Immature natural killer cell (primary cell): ENCODE data around the gene SLCO2A1. TPM values are rescaled to one million over a fixed set of nuclear protein-coding genes. Genes with fewer than 3 reads are reported as not detected.
A peak's percentile ranks its signal among the peaks of the same experiment; 100 is the strongest.

ENCODE experiments used
- DNase-seq, 3 donors: peaks; one replicate each; pipeline ENCODE4 v3.0.0; 2022; ENCODE audit warnings: mixed read lengths in 1 of 3
- H3K27ac Mint-ChIP-seq, 6 donors: one replicate each; pipeline ENCODE4 v1.8.0; 2020; ENCODE audit warnings: mixed read lengths in 6 of 6, mild to moderate bottlenecking in 5 of 6, inconsistent platforms in 4 of 6, moderate library complexity in 3 of 6
- H3K27me3 Mint-ChIP-seq, 3 donors: one replicate each; pipeline ENCODE4 v1.8.0; 2020 to 2021; ENCODE audit warnings: low read depth in 3 of 3, mild to moderate bottlenecking in 3 of 3, mixed read lengths in 3 of 3, moderate library complexity in 3 of 3, inconsistent platforms in 1 of 3
- H3K36me3 Mint-ChIP-seq, 3 donors: one replicate each; pipeline ENCODE4 v1.8.0; 2020; ENCODE audit warnings: mixed read lengths in 3 of 3, inconsistent platforms in 2 of 3, mild to moderate bottlenecking in 2 of 3
- H3K4me1 Mint-ChIP-seq, 2 donors: one replicate each; pipeline ENCODE4 v1.8.0; 2020; ENCODE audit warnings: inconsistent platforms in 2 of 2, mild to moderate bottlenecking in 2 of 2, mixed read lengths in 2 of 2, moderate library complexity in 1 of 2
- H3K4me3 Mint-ChIP-seq, 5 donors: one replicate each; pipeline ENCODE4 v1.8.0; 2020; ENCODE audit warnings: mild to moderate bottlenecking in 5 of 5, mixed read lengths in 5 of 5, inconsistent platforms in 3 of 5, moderate library complexity in 3 of 5
- H3K9me3 Mint-ChIP-seq, 6 donors: one replicate each; pipeline ENCODE4 v1.8.0; 2020; ENCODE audit warnings: mild to moderate bottlenecking in 6 of 6, mixed read lengths in 6 of 6, inconsistent platforms in 4 of 6, moderate library complexity in 3 of 6
- polyA plus RNA-seq, 3 donors: library from polyadenylated mRNA; unstranded; fragments of 300-500 nt; fragmentation: Illumina TruSeq; gene quantifications; one replicate each; pipeline ENCODE4 v1.2.3, GENCODE V29; 2021

Gene SLCO2A1
- polyA plus RNA-seq, 3 donors from 2014 or later: not detected

- DNase-seq: no peak
- Mint-ChIP-seq H3K27me3 (peaks cover 3 to 10% (median 8%) of the 10 kb centered on the region in 3 donors), H3K4me3 (peak overlapping the region in 4 of 5 donors; percentile 16 to 64 (median 47)), H3K4me1 (peaks cover 0 to 5% of the 10 kb centered on the region in 2 donors), H3K9me3 (no peaks in the 10 kb centered on the region), H3K36me3 (no peaks in the 10 kb centered on the region), H3K27ac (no peak overlapping the region)
Observed at GRCh38 chr3:133896002-133896761, 133.5 kb downstream of the SLCO2A1 start.

- no peaks in the 10 kb centered on the region for H3K9me3 Mint-ChIP-seq
- peaks cover 3 to 8% (median 8%) of the 10 kb centered on the region in 3 donors for H3K27me3 Mint-ChIP-seq
- DNase-seq: no peak
- H3K36me3 Mint-ChIP-seq: no peaks in the 10 kb centered on the region
- no peak within 1 kb of the TSS for H3K27ac Mint-ChIP-seq
- peaks cover 0 to 5% of the 10 kb centered on the region in 2 donors for H3K4me1 Mint-ChIP-seq
- H3K4me3 Mint-ChIP-seq: peak within 1 kb of the TSS; percentile 16 to 64 (median 53)
Observed at GRCh38 chr3:133895208-133896001, 134.3 kb downstream of the SLCO2A1 start, which contains the start of gene RAB6B. TSS of gene RAB6B (minus strand) at chr3:133895882. CDS start at chr3:133895466, 416 bp downstream.

GRCh38 chr3:133894353-133895207, 135.1 kb downstream of the SLCO2A1 start:
- Mint-ChIP-seq H3K36me3 (no peaks in the 10 kb centered on the region), H3K4me1 (peaks cover 0 to 5% of the 10 kb centered on the region in 2 donors), H3K27me3 (peaks cover 3 to 8% (median 8%) of the 10 kb centered on the region in 3 donors), H3K27ac (no peak overlapping the region), H3K4me3 (no peak overlapping the region), H3K9me3 (no peaks in the 10 kb centered on the region)
- no peak for DNase-seq

GRCh38 chr3:133893683-133894352, 135.9 kb downstream of the SLCO2A1 start:
- Mint-ChIP-seq H3K27ac (no peak overlapping the region), H3K36me3 (no peaks in the 10 kb centered on the region), H3K4me1 (peaks cover 0 to 5% of the 10 kb centered on the region in 2 donors), H3K4me3 (peak overlapping the region in 1 of 5 donors; percentile 25), H3K27me3 (peaks cover 3 to 8% (median 5%) of the 10 kb centered on the region in 3 donors), H3K9me3 (no peaks in the 10 kb centered on the region)
- DNase-seq: no peak

GRCh38 chr3:133892541-133893231, 137.0 kb downstream of the SLCO2A1 start:
- peaks cover 3 to 8% (median 5%) of the 10 kb centered on the region in 3 donors for H3K27me3 Mint-ChIP-seq

GRCh38 chr3:133891662-133892378, 137.9 kb downstream of the SLCO2A1 start:
- Mint-ChIP-seq H3K9me3 (no peaks in the 10 kb centered on the region), H3K4me1 (peaks cover 0 to 3% of the 10 kb centered on the region in 2 donors), H3K27ac (no peak overlapping the region), H3K36me3 (no peaks in the 10 kb centered on the region), H3K4me3 (no peak overlapping the region), H3K27me3 (peaks cover 2 to 8% (median 3%) of the 10 kb centered on the region in 3 donors)
- no peak for DNase-seq

More at GRCh38 chr3:133892541-133893231, 137.0 kb downstream of the SLCO2A1 start:
- DNase-seq: no peak
- Mint-ChIP-seq H3K4me1 (peaks cover 0 to 5% of the 10 kb centered on the region in 2 donors), H3K4me3 (no peak overlapping the region), H3K36me3 (no peaks in the 10 kb centered on the region), H3K9me3 (no peaks in the 10 kb centered on the region), H3K27ac (no peak overlapping the region)

- H3K27me3 Mint-ChIP-seq: peaks cover 0 to 4% (median 3%) of the 10 kb centered on the region in 3 donors
Observed at GRCh38 chr3:133890972-133891644, 138.6 kb downstream of the SLCO2A1 start.

GRCh38 chr3:133890037-133890436, 139.7 kb downstream of the SLCO2A1 start:
- no peak for DNase-seq
- H3K4me3 Mint-ChIP-seq: no peak overlapping the region
- no peaks in the 10 kb centered on the region for H3K4me1 Mint-ChIP-seq
- no peaks in the 10 kb centered on the region for H3K36me3 Mint-ChIP-seq
- no peak overlapping the region for H3K27ac Mint-ChIP-seq
- H3K27me3 Mint-ChIP-seq: peaks cover 0 to 4% (median 3%) of the 10 kb centered on the region in 3 donors
- no peaks in the 10 kb centered on the region for H3K9me3 Mint-ChIP-seq

More at GRCh38 chr3:133890972-133891644, 138.6 kb downstream of the SLCO2A1 start:
- no peak overlapping the region for H3K4me3 Mint-ChIP-seq
- no peak for DNase-seq
- no peak overlapping the region for H3K27ac Mint-ChIP-seq
- H3K36me3 Mint-ChIP-seq: no peaks in the 10 kb centered on the region
- H3K4me1 Mint-ChIP-seq: peaks cover 0 to 1% of the 10 kb centered on the region in 2 donors
- H3K9me3 Mint-ChIP-seq: no peaks in the 10 kb centered on the region

- Mint-ChIP-seq H3K27me3 (peaks cover 0 to 8% (median 2%) of the 10 kb centered on the region in 3 donors), H3K4me1 (no peaks in the 10 kb centered on the region), H3K27ac (no peak overlapping the region), H3K9me3 (no peaks in the 10 kb centered on the region), H3K4me3 (no peak overlapping the region), H3K36me3 (no peaks in the 10 kb centered on the region)
- no peak for DNase-seq
Observed at GRCh38 chr3:133888726-133889340, 140.9 kb downstream of the SLCO2A1 start.

GRCh38 chr3:133887803-133888703, 141.7 kb downstream of the SLCO2A1 start:
- no peak for DNase-seq
- no peaks in the 10 kb centered on the region for H3K9me3 Mint-ChIP-seq
- H3K4me3 Mint-ChIP-seq: no peak overlapping the region
- H3K36me3 Mint-ChIP-seq: no peaks in the 10 kb centered on the region
- H3K4me1 Mint-ChIP-seq: peaks cover 0 to under 1% of the 10 kb centered on the region in 2 donors
- H3K27me3 Mint-ChIP-seq: peaks cover 0 to 8% (median 0%) of the 10 kb centered on the region in 3 donors
- H3K27ac Mint-ChIP-seq: no peak overlapping the region
